HepG2 (cell line): Measurements from ENCODE around the gene RSAD1. TPM values are rescaled to one million over a fixed set of nuclear protein-coding genes. Genes with fewer than 3 reads are reported as not detected.
A peak's percentile ranks its signal among the peaks of the same experiment; 100 is the strongest.

Source experiments
- ATAC-seq: fragments of 200-7000 bp; cut with Tn5 transposase; 3 replicates; pipeline ENCODE4 v1.9.1; 2020; ENCODE audit warnings: mild to moderate bottlenecking, moderate library complexity
- BruUV-seq: library from RNA; stranded (reverse); fragments of 400-500 nt; replicated peaks from 2 replicates; lab custom pipeline; 2021; lab: Mats Ljungman, UMichigan
- CTCF ChIA-PET: fragments of 300-600 bp; formaldehyde crosslinking; extraction: SDS; loops from one replicate; lab custom pipeline; 2021; ENCODE audit warnings: low total read pairs, inconsistent platforms, low intra/inter-chr PET ratio; lab: Yijun Ruan, JAX
- POLR2A ChIA-PET: fragments of 350-600 bp; sonication (Branson Sonifier 250); formaldehyde crosslinking; loops from one replicate; lab custom pipeline; 2020; ENCODE audit warnings: antibody characterized with exemption, inconsistent platforms; lab: Yijun Ruan, JAX
- DNase-seq: peaks from one replicate; pipeline ENCODE4 v3.0.0-alpha.2; 2015; ENCODE audit warnings: low spot score
- FAIRE-seq: peaks from 3 replicates; lab custom pipeline; 2011; peaks lifted over from hg19 to GRCh38; lab: Jason Lieb, UNC
- H2AFZ ChIP-seq: one replicate; pipeline ENCODE4 v1.6.1; 2011; ENCODE audit warnings: low read length, inconsistent platforms
- H3K27ac ChIP-seq: fragments of 300-600 bp; 3 replicates; pipeline ENCODE4 v1.8.0; 2011; ENCODE audit warnings: mixed run types, mild to moderate bottlenecking, mixed read lengths, low read length, inconsistent platforms; ENCODE audit not compliant: insufficient read depth; ENCODE audit errors: extremely low read length
- H3K27me3 ChIP-seq, 2 experiments: fragments of 200-600 bp in 1 of 2; 2 replicates in 1 of 2; 3 replicates in 1 of 2; pipeline versions ENCODE4 v1.6.0 to v1.8.0; 2011; ENCODE audit warnings: low read length in 2 of 2, mild to moderate bottlenecking in 2 of 2, moderate library complexity in 2 of 2, inconsistent platforms in 1 of 2; ENCODE audit not compliant: insufficient read depth in 2 of 2, control insufficient read depth in 1 of 2
- H3K36me3 ChIP-seq, 2 experiments: fragments of 200-600 bp in 1 of 2; replicated peaks in 1 of 2; 2 replicates in 1 of 2; 3 replicates in 1 of 2; pipeline versions ENCODE4 v1.5.1 to v1.8.0; 2011; ENCODE audit warnings: low read length in 2 of 2, inconsistent platforms in 1 of 2; ENCODE audit not compliant: insufficient read depth in 2 of 2, control insufficient read depth in 1 of 2
- H3K4me1 ChIP-seq: 2 replicates; pipeline ENCODE4 v1.5.1; 2012; ENCODE audit warnings: low read length, inconsistent platforms; ENCODE audit not compliant: insufficient read depth
- H3K4me2 ChIP-seq: 2 replicates; pipeline ENCODE4 v1.6.0; 2011; ENCODE audit warnings: low read depth, low read length, inconsistent platforms
- H3K4me3 ChIP-seq, 3 experiments: fragments of 200-600 bp in 1 of 3; sonication (generic), shearing (Covaris generic) in 1 of 3; replicated peaks in 1 of 3; 2 replicates each; pipeline ENCODE4 v1.5.1; 2011 to 2016; ENCODE audit warnings: low read length in 3 of 3, inconsistent platforms in 2 of 3, low read depth in 2 of 3, mild to moderate bottlenecking in 2 of 3, control low read depth in 1 of 3, mixed read lengths in 1 of 3; ENCODE audit not compliant: insufficient read depth in 1 of 3
- H3K79me2 ChIP-seq: one replicate; pipeline ENCODE4 v1.6.1; 2011; ENCODE audit warnings: low read length, inconsistent platforms; ENCODE audit not compliant: insufficient read depth
- H3K9ac ChIP-seq: 2 replicates; pipeline ENCODE4 v1.6.0; 2011; ENCODE audit warnings: mild to moderate bottlenecking, low read depth, low read length, inconsistent platforms; ENCODE audit not compliant: insufficient read depth
- H3K9me3 ChIP-seq: 2 replicates; pipeline ENCODE4 v1.5.1; 2012; ENCODE audit warnings: mild to moderate bottlenecking, low read length
- H4K20me1 ChIP-seq: 2 replicates; pipeline ENCODE4 v1.6.0; 2011; ENCODE audit warnings: inconsistent platforms, mild to moderate bottlenecking, low read length, moderate library complexity; ENCODE audit not compliant: insufficient read depth
- AGO1 ChIP-seq: fragments of 200-400 bp; formaldehyde crosslinking; IDR thresholded peaks from 2 replicates; pipeline ENCODE4 v1.6.1; 2017; ENCODE audit warnings: mild to moderate bottlenecking, low read depth, low read length, moderate library complexity; ENCODE audit not compliant: poor library complexity, severe bottlenecking
- CEBPB ChIP-seq: IDR thresholded peaks from 2 replicates; pipeline ENCODE4 v1.6.1; 2011; ENCODE audit warnings: low read depth, low read length, improper control_type of control experiment, borderline replicate concordance
- CEBPG ChIP-seq: IDR thresholded peaks from 2 replicates; pipeline ENCODE4 v1.6.1; 2016
- SALL2 ChIP-seq: sonication (generic); formaldehyde crosslinking; IDR thresholded peaks from 2 replicates; pipeline ENCODE4 v1.8.1; 2023; ENCODE audit warnings: mild to moderate bottlenecking, missing genetic modification reagents, inconsistent platforms
- SOX6 ChIP-seq, 2 experiments: fragments of 450-650 bp in 1 of 2; sonication (generic) in 1 of 2; formaldehyde crosslinking in 1 of 2; IDR thresholded peaks; 2 replicates each; pipeline versions ENCODE4 v1.4.0 to v1.6.1; 2017 to 2020; ENCODE audit warnings: antibody characterized with exemption in 1 of 2, mild to moderate bottlenecking in 1 of 2, missing genetic modification reagents in 1 of 2
- ZNF296 ChIP-seq: sonication (generic); formaldehyde crosslinking; conservative IDR thresholded peaks from 2 replicates; pipeline ENCODE4 v1.5.0; 2020; ENCODE audit warnings: mild to moderate bottlenecking, missing genetic modification reagents
- ZNF777 ChIP-seq: sonication (generic); formaldehyde crosslinking; IDR thresholded peaks from 2 replicates; pipeline ENCODE4 v1.4.0; 2020; ENCODE audit warnings: missing genetic modification reagents
- WGBS: methylation state at CpG from one replicate; pipeline ENCODE4 v1.1.6; 2017; ENCODE audit warnings: low lambda C conversion rate; 5-methylcytosine and 5-hydroxymethylcytosine counted together
- in situ Hi-C: cut with HindIII; loops from 2 replicates; pipeline ENCODE4 v1.10.0; 2017; ENCODE audit warnings: low pct_unique_long_range_greater_than_20kb; ENCODE audit not compliant: extremely low pct_ligation_motif_present
- intact Hi-C: fragments of 100-400 bp; cut with micrococcal nuclease; formaldehyde crosslinking; loops from one replicate; pipeline ENCODE4 v1.10.0; 2022; ENCODE audit not compliant: unreplicated experiment
- polyA plus RNA-seq, 8 experiments: library from polyadenylated mRNA; depleted of rRNA in 3 of 8; stranded (reverse) in 7 of 8; unstranded in 1 of 8; fragments of >200 nt; fragmentation: Illumina TruSeq in 4 of 8; extraction: Trizol in 4 of 8; gene quantifications; 2 replicates each; pipeline versions ENCODE4 v1.2.1 to v1.2.3, GENCODE V29; 2011 to 2016; ENCODE audit warnings: low read depth in 4 of 8, missing spikeins in 1 of 8, mixed read lengths in 1 of 8; ENCODE audit not compliant: insufficient read depth in 1 of 8
- total RNA-seq, 5 experiments: library from RNA; depleted of rRNA; stranded (reverse); fragments of >200 nt; fragmentation: Illumina TruSeq; extraction: Trizol; gene quantifications; 2 replicates each; pipeline ENCODE4 v1.2.3, GENCODE V29; 2016; ENCODE audit warnings: low read depth in 1 of 5
- TF ChIP-seq, protein P1 (sequence below): sonication (generic); formaldehyde crosslinking; IDR thresholded peaks from 2 replicates; pipeline ENCODE4 v1.4.0; 2020; ENCODE audit warnings: mild to moderate bottlenecking, missing genetic modification reagents
- TF ChIP-seq, protein P2 (sequence below): sonication (generic); formaldehyde crosslinking; IDR thresholded peaks from 2 replicates; pipeline ENCODE4 v1.4.0; 2020; ENCODE audit warnings: missing genetic modification reagents
- TF ChIP-seq, protein P3 (sequence below): sonication (generic); formaldehyde crosslinking; IDR thresholded peaks from 2 replicates; pipeline ENCODE4 v1.4.0; 2020; ENCODE audit warnings: missing genetic modification reagents

RSAD1 gene
- total and polyA plus RNA-seq, 2 of the 13 experiments (the other 11 are each of a cell fraction or from before 2014, with no cell fraction given): 22.7 to 27.7 TPM

DNA sequence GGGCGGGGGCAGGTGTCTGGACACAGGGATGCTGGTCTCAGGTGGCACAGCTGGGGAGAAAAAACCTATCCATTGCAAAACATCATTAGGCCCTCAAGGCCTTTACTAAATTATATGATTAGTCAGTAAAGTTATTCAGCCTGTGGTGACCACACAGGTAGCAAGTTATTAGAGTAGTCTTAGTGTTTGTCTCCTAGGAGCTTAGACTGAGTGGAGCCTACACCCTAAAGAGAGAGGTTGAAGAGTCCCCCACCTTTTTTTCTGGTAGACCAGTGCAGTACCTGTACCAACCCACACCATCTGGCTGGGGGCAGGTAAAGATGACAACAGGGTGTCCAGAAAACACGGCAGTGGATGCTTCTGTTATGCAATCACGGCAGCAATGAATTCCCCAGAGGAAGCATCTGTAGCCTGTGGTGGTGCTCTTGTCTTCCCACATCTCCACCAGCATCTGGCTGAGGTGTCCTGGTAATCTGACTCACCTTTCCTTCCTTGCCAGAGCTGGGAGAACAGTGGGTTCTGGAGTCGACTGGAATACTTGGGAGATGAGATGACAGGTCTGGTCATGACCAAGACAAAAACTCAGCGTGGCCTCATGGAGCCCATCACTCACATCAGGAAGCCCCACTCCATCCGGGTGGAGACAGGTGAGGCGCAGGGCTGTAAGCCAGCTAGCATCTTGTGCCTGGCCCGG, 40.6 kb downstream of the RSAD1 start:
- Histone ChIP-seq H3K4me3 (peak overlapping the region in 1 of 3 experiments; percentile 40; a peak in 1 of 6 replicates), H3K27ac (no peak overlapping the region), H3K9ac (no peak overlapping the region), H3K36me3 (no peaks in the 10 kb centered on the region), H3K79me2 (no peaks in the 10 kb centered on the region), H3K9me3 (no peaks in the 10 kb centered on the region), H3K4me2 (peak overlapping the region; percentile 94; the same call in 1 of the 2 replicates), H3K4me1 (peaks cover 55% of the 10 kb centered on the region), H3K27me3 (no peaks in the 10 kb centered on the region), H4K20me1 (no peaks in the 10 kb centered on the region), H2AFZ (no peak overlapping the region)
- ChIA-PET POLR2A (interaction anchor here (0.8 to 3.2 kb wide), 11 partner anchors 8 to 174 kb away, joined by 3 to 37 read pairs (median 4); partner anchors contain the start of genes EPN3, SPATA20 and XYLT2), CTCF (no interaction called here)
- DNase-seq: no peak
- in situ Hi-C loops: no loop called here
- FAIRE-seq: peak; percentile 4
- intact Hi-C loops: no loop called here
- BruUV-seq: no TSS peak
- 0 out of 3 replicates have a peak, but pooled peaks have one; percentile 2 for ATAC-seq
- TF ChIP-seq SOX6 (IDR thresholded peaks at IDR 0.05) (no peak), SOX6 (CRISPR knock-in tag; IDR thresholded peaks at IDR 0.05) (peak; percentile 17; the same call in 1 of the 2 replicates), CEBPB (peak; percentile 47; the same call in 1 of the 2 replicates), AGO1 (no peak), ZNF296 (CRISPR knock-in tag) (no peak), CEBPG (peak; percentile 27; the same call in 1 of the 2 replicates), ZNF777 (CRISPR knock-in tag) (0 out of 2 replicates have a peak, but pooled peaks have one; percentile 18), SALL2 (CRISPR knock-in tag) (0 out of 2 replicates have a peak, but pooled peaks have one; percentile 9)
- TF ChIP-seq, protein P1, sequence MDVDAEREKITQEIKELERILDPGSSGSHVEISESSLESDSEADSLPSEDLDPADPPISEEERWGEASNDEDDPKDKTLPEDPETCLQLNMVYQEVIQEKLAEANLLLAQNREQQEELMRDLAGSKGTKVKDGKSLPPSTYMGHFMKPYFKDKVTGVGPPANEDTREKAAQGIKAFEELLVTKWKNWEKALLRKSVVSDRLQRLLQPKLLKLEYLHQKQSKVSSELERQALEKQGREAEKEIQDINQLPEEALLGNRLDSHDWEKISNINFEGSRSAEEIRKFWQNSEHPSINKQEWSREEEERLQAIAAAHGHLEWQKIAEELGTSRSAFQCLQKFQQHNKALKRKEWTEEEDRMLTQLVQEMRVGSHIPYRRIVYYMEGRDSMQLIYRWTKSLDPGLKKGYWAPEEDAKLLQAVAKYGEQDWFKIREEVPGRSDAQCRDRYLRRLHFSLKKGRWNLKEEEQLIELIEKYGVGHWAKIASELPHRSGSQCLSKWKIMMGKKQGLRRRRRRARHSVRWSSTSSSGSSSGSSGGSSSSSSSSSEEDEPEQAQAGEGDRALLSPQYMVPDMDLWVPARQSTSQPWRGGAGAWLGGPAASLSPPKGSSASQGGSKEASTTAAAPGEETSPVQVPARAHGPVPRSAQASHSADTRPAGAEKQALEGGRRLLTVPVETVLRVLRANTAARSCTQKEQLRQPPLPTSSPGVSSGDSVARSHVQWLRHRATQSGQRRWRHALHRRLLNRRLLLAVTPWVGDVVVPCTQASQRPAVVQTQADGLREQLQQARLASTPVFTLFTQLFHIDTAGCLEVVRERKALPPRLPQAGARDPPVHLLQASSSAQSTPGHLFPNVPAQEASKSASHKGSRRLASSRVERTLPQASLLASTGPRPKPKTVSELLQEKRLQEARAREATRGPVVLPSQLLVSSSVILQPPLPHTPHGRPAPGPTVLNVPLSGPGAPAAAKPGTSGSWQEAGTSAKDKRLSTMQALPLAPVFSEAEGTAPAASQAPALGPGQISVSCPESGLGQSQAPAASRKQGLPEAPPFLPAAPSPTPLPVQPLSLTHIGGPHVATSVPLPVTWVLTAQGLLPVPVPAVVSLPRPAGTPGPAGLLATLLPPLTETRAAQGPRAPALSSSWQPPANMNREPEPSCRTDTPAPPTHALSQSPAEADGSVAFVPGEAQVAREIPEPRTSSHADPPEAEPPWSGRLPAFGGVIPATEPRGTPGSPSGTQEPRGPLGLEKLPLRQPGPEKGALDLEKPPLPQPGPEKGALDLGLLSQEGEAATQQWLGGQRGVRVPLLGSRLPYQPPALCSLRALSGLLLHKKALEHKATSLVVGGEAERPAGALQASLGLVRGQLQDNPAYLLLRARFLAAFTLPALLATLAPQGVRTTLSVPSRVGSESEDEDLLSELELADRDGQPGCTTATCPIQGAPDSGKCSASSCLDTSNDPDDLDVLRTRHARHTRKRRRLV (CRISPR knock-in tag): 0 out of 2 replicates have a peak, but pooled peaks have one; percentile 37
- TF ChIP-seq, protein P2, sequence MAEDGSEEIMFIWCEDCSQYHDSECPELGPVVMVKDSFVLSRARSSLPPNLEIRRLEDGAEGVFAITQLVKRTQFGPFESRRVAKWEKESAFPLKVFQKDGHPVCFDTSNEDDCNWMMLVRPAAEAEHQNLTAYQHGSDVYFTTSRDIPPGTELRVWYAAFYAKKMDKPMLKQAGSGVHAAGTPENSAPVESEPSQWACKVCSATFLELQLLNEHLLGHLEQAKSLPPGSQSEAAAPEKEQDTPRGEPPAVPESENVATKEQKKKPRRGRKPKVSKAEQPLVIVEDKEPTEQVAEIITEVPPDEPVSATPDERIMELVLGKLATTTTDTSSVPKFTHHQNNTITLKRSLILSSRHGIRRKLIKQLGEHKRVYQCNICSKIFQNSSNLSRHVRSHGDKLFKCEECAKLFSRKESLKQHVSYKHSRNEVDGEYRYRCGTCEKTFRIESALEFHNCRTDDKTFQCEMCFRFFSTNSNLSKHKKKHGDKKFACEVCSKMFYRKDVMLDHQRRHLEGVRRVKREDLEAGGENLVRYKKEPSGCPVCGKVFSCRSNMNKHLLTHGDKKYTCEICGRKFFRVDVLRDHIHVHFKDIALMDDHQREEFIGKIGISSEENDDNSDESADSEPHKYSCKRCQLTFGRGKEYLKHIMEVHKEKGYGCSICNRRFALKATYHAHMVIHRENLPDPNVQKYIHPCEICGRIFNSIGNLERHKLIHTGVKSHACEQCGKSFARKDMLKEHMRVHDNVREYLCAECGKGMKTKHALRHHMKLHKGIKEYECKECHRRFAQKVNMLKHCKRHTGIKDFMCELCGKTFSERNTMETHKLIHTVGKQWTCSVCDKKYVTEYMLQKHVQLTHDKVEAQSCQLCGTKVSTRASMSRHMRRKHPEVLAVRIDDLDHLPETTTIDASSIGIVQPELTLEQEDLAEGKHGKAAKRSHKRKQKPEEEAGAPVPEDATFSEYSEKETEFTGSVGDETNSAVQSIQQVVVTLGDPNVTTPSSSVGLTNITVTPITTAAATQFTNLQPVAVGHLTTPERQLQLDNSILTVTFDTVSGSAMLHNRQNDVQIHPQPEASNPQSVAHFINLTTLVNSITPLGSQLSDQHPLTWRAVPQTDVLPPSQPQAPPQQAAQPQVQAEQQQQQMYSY (CRISPR knock-in tag): peak; percentile 74
- TF ChIP-seq, protein P3, sequence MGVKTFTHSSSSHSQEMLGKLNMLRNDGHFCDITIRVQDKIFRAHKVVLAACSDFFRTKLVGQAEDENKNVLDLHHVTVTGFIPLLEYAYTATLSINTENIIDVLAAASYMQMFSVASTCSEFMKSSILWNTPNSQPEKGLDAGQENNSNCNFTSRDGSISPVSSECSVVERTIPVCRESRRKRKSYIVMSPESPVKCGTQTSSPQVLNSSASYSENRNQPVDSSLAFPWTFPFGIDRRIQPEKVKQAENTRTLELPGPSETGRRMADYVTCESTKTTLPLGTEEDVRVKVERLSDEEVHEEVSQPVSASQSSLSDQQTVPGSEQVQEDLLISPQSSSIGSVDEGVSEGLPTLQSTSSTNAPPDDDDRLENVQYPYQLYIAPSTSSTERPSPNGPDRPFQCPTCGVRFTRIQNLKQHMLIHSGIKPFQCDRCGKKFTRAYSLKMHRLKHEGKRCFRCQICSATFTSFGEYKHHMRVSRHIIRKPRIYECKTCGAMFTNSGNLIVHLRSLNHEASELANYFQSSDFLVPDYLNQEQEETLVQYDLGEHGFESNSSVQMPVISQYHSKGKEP (CRISPR knock-in tag): no peak
- 66% methylated on average over 7 of the region's 8 CpGs for WGBS
